Left ventricle myocardium superior (tissue), 1 donor: Measurements from ENCODE around the gene STH. TPM values are rescaled to one million over a fixed set of nuclear protein-coding genes. Genes with fewer than 3 reads are reported as not detected.

Experiments
- ATAC-seq: fragments of 200-7000 bp; cut with Tn5 transposase; one replicate; pipeline ENCODE4 v1.9.1; 2020; ENCODE audit warnings: mild to moderate bottlenecking, moderate library complexity
- DNase-seq: peaks from one replicate; pipeline ENCODE4 v3.0.0-alpha.2; 2020
- intact Hi-C: fragments of 100-400 bp; cut with micrococcal nuclease; formaldehyde crosslinking; loops from one replicate; pipeline ENCODE4 v1.11.0; 2022
- total RNA-seq: library from RNA; stranded (reverse); fragmentation: NEBNext Ultra II Directional; extraction: Animal tissue kit (Norgen Biotek cat#: 25700); gene quantifications from one replicate; pipeline ENCODE4 v1.2.1, GENCODE V29; 2021
- donor health status: DM: no; HTN: yes; CAD: no; lungs with severe emphysema.

STH gene
- total RNA-seq, 1 donor from 2014 or later: not detected

DNA sequence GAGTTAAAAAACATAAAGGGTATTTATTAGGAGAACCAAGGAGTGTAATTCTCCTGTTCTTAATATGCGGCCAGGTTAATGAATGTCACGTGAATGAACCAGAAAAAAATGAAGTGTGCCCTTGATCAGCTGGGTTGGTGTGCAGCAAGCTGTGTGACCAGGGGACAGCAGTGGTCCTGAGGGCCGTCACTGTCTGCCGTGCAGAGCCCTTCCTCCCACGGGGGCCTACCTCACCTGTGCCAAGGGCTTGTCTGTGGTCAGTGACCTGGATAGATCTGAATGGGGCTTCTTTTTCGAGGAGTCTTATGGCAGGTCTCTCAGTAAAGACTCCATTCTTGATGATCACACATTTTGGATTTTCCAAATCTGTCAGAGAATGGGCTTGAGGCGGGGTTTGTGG, 17.7 kb upstream of the STH start:
- no peak for DNase-seq
- intact Hi-C loops: no loop called here
- ATAC-seq: no peak

- ATAC-seq (no peak), DNase-seq (no peak)
- intact Hi-C loops: no loop called here
Observed at GRCh38 chr17:45982791-45983613, 16.0 kb upstream of the STH start.

GRCh38 chr17:45983614-45984310, 15.3 kb upstream of the STH start:
- intact Hi-C loops: no loop called here
- no peak for DNase-seq
- no peak for ATAC-seq

GRCh38 chr17:45984368-45984767, 14.7 kb upstream of the STH start:
- intact Hi-C loops: no loop called here
- ATAC-seq (no peak), DNase-seq (no peak)

DNA sequence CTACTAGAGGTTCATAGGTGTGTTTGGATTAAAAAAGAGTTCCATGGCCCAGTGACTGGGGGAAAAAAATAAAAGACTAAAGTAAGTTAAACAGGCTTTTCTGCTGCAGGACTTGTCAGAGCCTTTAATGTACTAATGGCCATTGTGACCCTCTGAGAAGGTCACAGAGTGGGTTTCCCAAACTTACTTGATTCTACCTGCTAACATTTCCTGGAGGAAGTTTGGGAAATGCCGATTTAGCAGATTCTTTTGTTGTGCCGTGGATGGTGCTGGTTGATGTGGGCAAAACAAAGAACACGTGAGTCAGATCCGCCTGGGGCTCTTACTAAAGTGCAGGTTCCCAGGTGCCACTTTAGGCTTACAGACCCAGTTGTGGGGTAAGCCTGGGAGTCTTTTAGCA, 13.6 kb upstream of the STH start:
- intact Hi-C loops: no loop called here
- no peak for ATAC-seq

DNA sequence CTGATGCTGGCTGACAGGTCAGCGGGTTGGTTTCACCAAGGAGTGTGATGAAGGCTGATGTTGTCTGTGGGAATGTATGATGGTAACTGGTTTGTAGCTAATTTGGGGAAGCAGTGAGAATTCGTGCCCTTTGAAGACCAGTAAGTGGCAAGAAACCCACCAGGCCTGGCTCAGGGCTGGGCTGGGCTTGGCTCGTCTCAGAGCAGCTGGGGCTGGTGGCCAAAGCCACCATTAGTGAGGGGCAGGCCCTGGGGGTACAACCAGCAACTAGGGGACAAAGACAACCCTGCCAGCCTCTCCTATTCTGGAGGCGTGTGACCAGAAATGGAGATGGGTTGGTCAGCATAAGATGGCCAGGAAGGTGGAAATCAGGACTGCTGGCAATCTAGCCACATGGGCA, 13.0 kb upstream of the STH start:
- DNase-seq (no peak), ATAC-seq (no peak)
- intact Hi-C loops: no loop called here

More for the DNA sequence above, 13.6 kb upstream of the STH start:
- DNase-seq: no peak

DNA sequence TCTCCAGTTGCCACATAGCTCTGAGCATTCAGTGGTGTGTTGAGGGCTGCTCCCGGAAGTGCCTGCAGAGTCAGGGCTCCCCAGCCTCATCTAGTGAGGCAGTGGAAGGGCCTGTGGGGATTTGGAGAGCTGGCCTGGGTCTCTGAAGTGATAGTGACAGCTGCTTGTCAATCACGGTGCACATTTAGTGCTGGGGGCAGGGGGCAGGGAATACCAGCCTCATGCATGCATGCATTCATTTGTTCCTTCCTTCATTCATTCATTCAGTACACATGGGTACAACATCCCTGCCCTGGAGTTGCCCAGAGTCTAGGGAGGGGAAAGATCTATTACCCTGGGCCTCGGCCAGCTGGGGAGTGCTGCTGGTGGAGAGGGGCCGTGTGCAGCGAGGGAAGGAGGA, 11.3 kb upstream of the STH start:
- ATAC-seq (no peak), DNase-seq (no peak)

DNA sequence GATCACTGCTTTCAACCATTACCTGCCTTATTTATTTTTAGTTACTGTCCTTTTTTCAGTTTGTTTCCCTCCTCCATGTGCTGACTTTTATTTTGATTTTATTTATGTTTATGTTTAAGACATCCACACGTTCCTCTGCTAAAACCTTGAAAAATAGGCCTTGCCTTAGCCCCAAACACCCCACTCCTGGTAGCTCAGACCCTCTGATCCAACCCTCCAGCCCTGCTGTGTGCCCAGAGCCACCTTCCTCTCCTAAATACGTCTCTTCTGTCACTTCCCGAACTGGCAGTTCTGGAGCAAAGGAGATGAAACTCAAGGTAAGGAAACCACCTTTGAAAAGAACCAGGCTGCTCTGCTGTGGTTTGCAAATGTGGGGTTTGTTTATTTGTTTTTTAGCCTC, 9.3 kb upstream of the STH start:
- no peak for DNase-seq
- intact Hi-C loops: no loop called here
- ATAC-seq: no peak

More for the DNA sequence above, 11.3 kb upstream of the STH start:
- intact Hi-C loops: no loop called here

DNA sequence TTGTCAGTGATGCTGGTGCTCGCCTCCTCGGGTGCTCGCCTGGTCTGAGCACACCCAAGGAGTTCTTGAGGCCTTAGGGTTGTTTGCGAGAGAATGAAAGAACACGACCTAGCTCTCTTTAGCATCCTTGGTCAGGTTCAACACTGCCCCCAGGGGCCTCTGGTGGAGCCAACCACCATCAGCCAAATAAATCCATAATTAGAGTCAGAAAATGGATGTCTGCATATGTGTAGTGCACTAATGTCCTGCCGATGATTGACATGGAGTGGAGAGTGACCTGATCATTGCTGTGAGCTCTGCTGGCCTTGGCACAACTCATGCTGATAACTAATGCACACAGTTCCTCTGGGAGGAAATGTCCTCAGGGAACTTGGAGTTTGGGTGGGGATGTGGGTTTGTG, 8.2 kb upstream of the STH start:
- intact Hi-C loops: no loop called here
- DNase-seq: no peak
- no peak for ATAC-seq

DNA sequence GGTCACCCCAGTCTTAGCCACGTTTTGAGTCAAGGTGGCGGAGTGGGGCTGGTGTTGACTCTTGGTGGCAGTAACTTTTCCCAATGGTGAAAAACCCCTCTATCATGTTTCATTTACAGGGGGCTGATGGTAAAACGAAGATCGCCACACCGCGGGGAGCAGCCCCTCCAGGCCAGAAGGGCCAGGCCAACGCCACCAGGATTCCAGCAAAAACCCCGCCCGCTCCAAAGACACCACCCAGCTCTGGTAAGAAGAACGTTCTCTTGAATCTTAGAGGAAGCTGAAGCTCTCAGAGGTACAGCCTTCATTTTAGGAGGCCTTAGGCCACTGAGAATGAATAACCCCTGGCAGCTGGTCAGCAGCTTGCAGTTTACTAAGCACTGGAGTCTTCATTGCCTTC, 7.7 kb upstream of the STH start:
- DNase-seq: no peak
- intact Hi-C loops: no loop called here
- ATAC-seq: no peak

- DNase-seq (no peak), ATAC-seq (no peak)
- intact Hi-C loops: no loop called here
Observed at GRCh38 chr17:45992175-45992574, 6.9 kb upstream of the STH start.

DNA sequence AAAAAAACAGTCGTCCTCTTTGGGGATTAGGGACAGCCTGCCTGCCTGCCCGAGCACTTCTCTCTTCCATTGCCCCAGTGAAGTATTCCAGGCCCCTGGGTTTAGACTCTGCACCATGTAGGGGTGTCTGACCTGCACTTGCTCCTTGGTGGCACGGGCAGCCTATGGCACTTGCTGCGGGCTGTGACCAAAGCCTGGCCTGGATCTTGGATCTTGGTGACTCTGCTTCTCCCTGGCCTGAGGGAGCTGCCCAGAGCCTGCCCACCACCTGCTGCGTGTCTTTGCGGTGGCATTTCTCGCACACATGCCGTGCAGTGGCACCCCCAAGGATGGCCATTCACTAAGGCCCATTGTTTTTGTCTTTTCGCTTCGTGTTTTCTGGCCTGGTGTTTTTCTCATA, 6.1 kb upstream of the STH start:
- ATAC-seq (no peak), DNase-seq (no peak)
- intact Hi-C loops: no loop called here

GRCh38 chr17:45993962-45994627, 5.0 kb upstream of the STH start:
- no peak for DNase-seq
- intact Hi-C loops: no loop called here
- no peak for ATAC-seq

DNA sequence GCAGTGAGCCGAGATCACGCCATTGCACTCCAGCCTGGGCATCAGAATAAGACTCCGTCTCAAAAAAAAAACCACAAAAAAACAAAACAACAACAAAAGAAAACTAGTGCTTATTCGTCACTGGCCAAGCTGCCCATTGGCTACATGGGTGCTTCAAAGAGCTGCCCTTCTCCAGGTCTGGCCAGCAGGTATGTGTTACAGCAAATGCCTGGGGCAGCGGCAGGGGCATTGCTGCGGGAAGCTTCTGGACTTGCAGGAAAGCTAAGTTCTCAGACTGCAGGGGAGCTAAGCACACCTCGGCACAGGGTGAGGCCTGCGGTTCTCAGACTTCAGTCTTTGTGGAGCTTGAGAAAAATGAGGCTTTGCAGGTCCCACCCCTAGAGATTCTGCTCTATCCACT, 4.1 kb upstream of the STH start:
- DNase-seq: no peak
- intact Hi-C loops: no loop called here
- ATAC-seq: no peak

GRCh38 chr17:45995627-45996270, 3.3 kb upstream of the STH start:
- no peak for DNase-seq
- intact Hi-C loops: no loop called here
- ATAC-seq: no peak

DNA sequence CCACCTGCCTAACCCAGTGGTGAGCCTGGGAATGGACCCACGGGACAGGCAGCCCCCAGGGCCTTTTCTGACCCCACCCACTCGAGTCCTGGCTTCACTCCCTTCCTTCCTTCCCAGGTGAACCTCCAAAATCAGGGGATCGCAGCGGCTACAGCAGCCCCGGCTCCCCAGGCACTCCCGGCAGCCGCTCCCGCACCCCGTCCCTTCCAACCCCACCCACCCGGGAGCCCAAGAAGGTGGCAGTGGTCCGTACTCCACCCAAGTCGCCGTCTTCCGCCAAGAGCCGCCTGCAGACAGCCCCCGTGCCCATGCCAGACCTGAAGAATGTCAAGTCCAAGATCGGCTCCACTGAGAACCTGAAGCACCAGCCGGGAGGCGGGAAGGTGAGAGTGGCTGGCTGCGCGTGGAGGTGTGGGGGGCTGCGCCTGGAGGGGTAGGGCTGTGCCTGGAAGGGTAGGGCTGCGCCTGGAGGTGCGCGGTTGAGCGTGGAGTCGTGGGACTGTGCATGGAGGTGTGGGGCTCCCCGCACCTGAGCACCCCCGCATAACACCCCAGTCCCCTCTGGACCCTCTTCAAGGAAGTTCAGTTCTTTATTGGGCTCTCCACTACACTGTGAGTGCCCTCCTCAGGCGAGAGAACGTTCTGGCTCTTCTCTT, 2.6 kb upstream of the STH start:
- ATAC-seq (no peak), DNase-seq (no peak)
- intact Hi-C loops: no loop called here

GRCh38 chr17:45997166-45997565, 1.9 kb upstream of the STH start:
- no peak for DNase-seq
- intact Hi-C loops: no loop called here
- ATAC-seq: no peak

DNA sequence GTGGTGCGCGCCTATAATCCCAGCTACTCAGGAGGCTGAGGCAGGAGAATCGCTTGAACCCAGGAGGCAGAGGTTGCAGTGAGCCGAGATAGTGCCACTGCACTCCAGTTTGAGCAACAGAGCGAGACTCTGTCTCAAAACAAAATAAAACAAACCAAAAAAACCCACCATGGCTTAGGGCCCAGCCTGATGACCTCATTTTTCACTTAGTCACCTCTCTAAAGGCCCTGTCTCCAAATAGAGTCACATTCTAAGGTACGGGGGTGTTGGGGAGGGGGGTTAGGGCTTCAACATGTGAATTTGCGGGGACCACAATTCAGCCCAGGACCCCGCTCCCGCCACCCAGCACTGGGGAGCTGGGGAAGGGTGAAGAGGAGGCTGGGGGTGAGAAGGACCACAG, 1.4 kb upstream of the STH start:
- DNase-seq: no peak
- intact Hi-C loops: no loop called here
- ATAC-seq: no peak

DNA sequence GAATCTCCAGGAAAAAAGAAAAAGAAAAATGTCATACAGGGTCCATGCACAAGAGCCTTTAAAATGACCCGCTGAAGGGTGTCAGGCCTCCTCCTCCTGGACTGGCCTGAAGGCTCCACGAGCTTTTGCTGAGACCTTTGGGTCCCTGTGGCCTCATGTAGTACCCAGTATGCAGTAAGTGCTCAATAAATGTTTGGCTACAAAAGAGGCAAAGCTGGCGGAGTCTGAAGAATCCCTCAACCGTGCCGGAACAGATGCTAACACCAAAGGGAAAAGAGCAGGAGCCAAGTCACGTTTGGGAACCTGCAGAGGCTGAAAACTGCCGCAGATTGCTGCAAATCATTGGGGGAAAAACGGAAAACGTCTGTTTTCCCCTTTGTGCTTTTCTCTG, 845 bp downstream of the STH start:
- ATAC-seq: no peak
- DNase-seq: no peak
- intact Hi-C loops: loop anchor here (10.0 kb wide), 1 partner anchor 215 kb away; no protein-coding TSS in a partner anchor
